ENCODE measurements around the gene EPB41L4A. TPM values are rescaled to one million over a fixed set of nuclear protein-coding genes. Genes with fewer than 3 reads are reported as not detected.

The EPB41L4A gene
- total RNA-seq, 2 donors from 2014 or later = 7.7 to 9.9 TPM

GRCh38 chr5:112248623-112249022, 170.5 kb downstream of the EPB41L4A start:
- peaks cover 38% of the 10 kb centered on the region for H3K27me3 ChIP-seq (ENCODE audit: control insufficient read depth, insufficient read depth, low read length, poor library complexity, severe bottlenecking)
- peaks cover 9% of the 10 kb centered on the region for H3K4me1 Mint-ChIP-seq
- no peak overlapping the region for H3K27ac Mint-ChIP-seq
- WGBS, 2 experiments (ENCODE audit: insufficient coverage in 1 of 2, insufficient read length in 1 of 2) = 69 to 95% methylated on average over 2 of the region's 2 CpGs
- H3K4me3 ChIP-seq (ENCODE audit: low read length) = no peak overlapping the region
- H3K4me3 Mint-ChIP-seq = no peak overlapping the region
- TF ChIP-seq CTCF (conservative IDR thresholded peaks at IDR 0.05) = no peak
- no peak for DNase-seq
- H3K27me3 Mint-ChIP-seq (ENCODE audit: insufficient read depth) = peaks cover 39% of the 10 kb centered on the region
- no peaks in the 10 kb centered on the region for H3K36me3 Mint-ChIP-seq (ENCODE audit: low read depth)
- no peaks in the 10 kb centered on the region for H3K36me3 ChIP-seq (ENCODE audit: control insufficient read depth, insufficient read depth, low read length)
- no peak overlapping the region for H3K27ac ChIP-seq (ENCODE audit: low read depth, low read length)
- H3K9me3 ChIP-seq (ENCODE audit: control insufficient read depth, low read length) = no peaks in the 10 kb centered on the region
- no peaks in the 10 kb centered on the region for H3K4me1 ChIP-seq (ENCODE audit: control insufficient read depth, insufficient read depth, low read length)
- no peaks in the 10 kb centered on the region for H3K9me3 Mint-ChIP-seq
- H3K9ac ChIP-seq (ENCODE audit: extremely low read depth, low read length, poor library complexity, severe bottlenecking) = no peak overlapping the region

- Histone ChIP-seq H3K4me3 (ENCODE audit: low read length) (no peak overlapping the region), H3K27me3 (ENCODE audit: control insufficient read depth, insufficient read depth, low read length, poor library complexity, severe bottlenecking) (peaks cover 31% of the 10 kb centered on the region), H3K36me3 (ENCODE audit: control insufficient read depth, insufficient read depth, low read length) (no peaks in the 10 kb centered on the region), H3K27ac (ENCODE audit: low read depth, low read length) (no peak overlapping the region), H3K9ac (ENCODE audit: extremely low read depth, low read length, poor library complexity, severe bottlenecking) (no peak overlapping the region), H3K4me1 (ENCODE audit: control insufficient read depth, insufficient read depth, low read length) (no peaks in the 10 kb centered on the region), H3K9me3 (ENCODE audit: control insufficient read depth, low read length) (no peaks in the 10 kb centered on the region)
- Mint-ChIP-seq H3K36me3 (ENCODE audit: low read depth) (no peaks in the 10 kb centered on the region), H3K4me3 (no peak overlapping the region), H3K4me1 (peaks cover 9% of the 10 kb centered on the region), H3K9me3 (no peaks in the 10 kb centered on the region), H3K27ac (no peak overlapping the region), H3K27me3 (ENCODE audit: insufficient read depth) (peaks cover 33% of the 10 kb centered on the region)
- DNase-seq = no peak
- no peak for TF ChIP-seq CTCF (conservative IDR thresholded peaks at IDR 0.05)
Measured at GRCh38 chr5:112247960-112248359, 171.1 kb downstream of the EPB41L4A start.

- TF ChIP-seq CTCF (conservative IDR thresholded peaks at IDR 0.05) = peak; percentile 53
- Histone ChIP-seq H3K4me1 (ENCODE audit: control insufficient read depth, insufficient read depth, low read length) (no peaks in the 10 kb centered on the region), H3K9ac (ENCODE audit: extremely low read depth, low read length, poor library complexity, severe bottlenecking) (no peak overlapping the region), H3K9me3 (ENCODE audit: control insufficient read depth, low read length) (no peaks in the 10 kb centered on the region), H3K4me3 (ENCODE audit: low read length) (no peak overlapping the region), H3K27ac (ENCODE audit: low read depth, low read length) (no peak overlapping the region), H3K27me3 (ENCODE audit: control insufficient read depth, insufficient read depth, low read length, poor library complexity, severe bottlenecking) (peaks cover 10% of the 10 kb centered on the region), H3K36me3 (ENCODE audit: control insufficient read depth, insufficient read depth, low read length) (no peaks in the 10 kb centered on the region)
- peak; percentile 53 for DNase-seq
- no peak overlapping the region for H3K27ac Mint-ChIP-seq
- H3K4me1 Mint-ChIP-seq = peaks cover 9% of the 10 kb centered on the region
- H3K4me3 Mint-ChIP-seq = no peak overlapping the region
- H3K36me3 Mint-ChIP-seq (ENCODE audit: low read depth) = no peaks in the 10 kb centered on the region
- no peaks in the 10 kb centered on the region for H3K9me3 Mint-ChIP-seq
- 68 to 74% methylated on average over 5 of the region's 5 CpGs for WGBS, 2 experiments (ENCODE audit: insufficient coverage in 1 of 2, insufficient read length in 1 of 2)
- peaks cover 17% of the 10 kb centered on the region for H3K27me3 Mint-ChIP-seq (ENCODE audit: insufficient read depth)
Measured at GRCh38 chr5:112245656-112246055, 173.4 kb downstream of the EPB41L4A start.

Measured in endodermal cell (in vitro differentiated cells).